Erythroblast (primary cell): ENCODE results near the gene RIPK4.

Experiments used
- GATA1 ChIP-seq: IDR thresholded peaks from 2 replicates; pipeline ENCODE4 v1.6.1; 2011; ENCODE audit warnings: low read depth, mild to moderate bottlenecking, control low read depth, low read length, moderate library complexity
- POLR2A ChIP-seq: IDR thresholded peaks from 2 replicates; pipeline ENCODE4 v1.6.1; 2011; ENCODE audit warnings: mild to moderate bottlenecking, low read length

GRCh38 chr21:41796476-41797080 is 29.7 kb upstream of the RIPK4 start:
- TF ChIP-seq POLR2A (no peak), GATA1 (no peak)
